Upper lobe of left lung (tissue), 6 donors: ENCODE measurements around the gene ANKRD52. TPM values are rescaled to one million over a fixed set of nuclear protein-coding genes. Genes with fewer than 3 reads are reported as not detected.

Source experiments
- ATAC-seq, 2 donors: fragments of 200-7000 bp; cut with Tn5 transposase; one replicate each; pipeline ENCODE4 v1.9.1; 2022; ENCODE audit warnings: mild to moderate bottlenecking in 2 of 2, moderate library complexity in 2 of 2; ENCODE audit not compliant: low FRiP score in 2 of 2
- DNase-seq, 2 donors: peaks; one replicate each; pipeline ENCODE4 v3.0.0-alpha.2; 2019 to 2020
- H3K27ac ChIP-seq, 4 donors: fragments of 200-600 bp; sonication (generic); one replicate each; pipeline ENCODE4 v1.5.1; 2016 to 2019
- H3K27me3 ChIP-seq, 4 donors: fragments of 200-600 bp; sonication (generic); one replicate each; pipeline ENCODE4 v1.5.1; 2017 to 2019
- H3K36me3 ChIP-seq, 4 donors: fragments of 200-600 bp; sonication (generic); one replicate each; pipeline ENCODE4 v1.5.1; 2016 to 2019
- H3K4me1 ChIP-seq, 4 donors: fragments of 200-600 bp; sonication (generic); one replicate each; pipeline ENCODE4 v1.5.1; 2018 to 2019
- H3K4me3 ChIP-seq, 4 donors: fragments of 200-600 bp; sonication (generic); one replicate each; pipeline ENCODE4 v1.5.1; 2017 to 2019; ENCODE audit warnings: mild to moderate bottlenecking in 2 of 4, moderate library complexity in 1 of 4
- H3K9me3 ChIP-seq, 4 donors: fragments of 200-600 bp; sonication (generic); one replicate each; pipeline ENCODE4 v1.5.1; 2018 to 2019
- EP300 ChIP-seq, 4 donors: sonication (generic); formaldehyde crosslinking; IDR thresholded peaks; one replicate each; pipeline ENCODE4 v1.5.1; 2017; ENCODE audit warnings: antibody characterized with exemption in 4 of 4, control low read depth in 2 of 4
- POLR2A ChIP-seq, 4 donors: fragments of 450-650 bp; IDR thresholded peaks; one replicate each; pipeline ENCODE4 v1.5.1; 2016 to 2017; ENCODE audit warnings: antibody characterized with exemption in 4 of 4, mild to moderate bottlenecking in 2 of 4
- POLR2AphosphoS5 ChIP-seq, 2 donors: sonication (generic); formaldehyde crosslinking; IDR thresholded peaks; one replicate each; pipeline ENCODE4 v1.5.1; 2017; ENCODE audit warnings: antibody characterized with exemption in 2 of 2
- WGBS, 2 donors: methylation state at CpG; one replicate each; pipeline ENCODE4 v1.1.5; 2017 to 2018; 5-methylcytosine and 5-hydroxymethylcytosine counted together
- total RNA-seq, 6 donors: library from RNA; depleted of rRNA in 4 of 6; stranded (reverse); fragments of >200 nt in 4 of 6; gene quantifications; one replicate each; pipeline versions ENCODE4 v1.1.0 to v1.2.1, GENCODE V29; 2016 to 2021
- TF ChIP-seq, protein P1 (sequence below), 6 experiments: fragments of 450-650 bp in 4 of 6; fragments of 200-600 bp in 2 of 6; sonication (generic) in 2 of 6; IDR thresholded peaks; one replicate each; pipeline ENCODE4 v1.5.1; 2016 to 2019; ENCODE audit warnings: antibody characterized with exemption in 6 of 6
- donor health status: DM: no; HTN: no; CAD: no; lungs with moderate emphysema.
- donor health status: DM: no; HTN: yes; CAD: no; lungs with severe emphysema.

Gene ANKRD52
- total RNA-seq, 6 donors from 2014 or later, result 17.6 to 48.2 (median 28.8) TPM

DNA sequence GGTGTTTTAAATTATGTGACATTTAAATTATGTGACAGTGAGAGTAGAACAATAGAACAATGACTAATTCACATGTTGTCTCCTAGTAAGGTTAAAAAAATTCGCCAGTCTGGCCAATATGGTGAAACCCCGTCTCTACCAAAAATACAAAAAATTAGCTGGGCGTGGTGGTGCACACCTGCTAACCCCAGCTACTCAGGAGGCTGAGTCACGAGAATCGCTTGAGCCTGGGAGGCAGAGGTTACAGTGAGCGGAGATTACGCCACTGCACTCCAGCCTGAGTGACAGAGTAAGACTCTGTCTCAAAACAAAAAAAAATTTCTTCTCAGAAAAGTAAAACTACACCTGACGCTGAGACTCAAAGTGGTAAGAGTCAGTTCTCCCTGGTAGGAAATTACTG lies 39.2 kb upstream of the ANKRD52 start:
- DNase-seq (no peak), ATAC-seq (no peak)
- Histone ChIP-seq H3K9me3 (no peaks in the 10 kb centered on the region), H3K27ac (no peak overlapping the region), H3K4me1 (peaks cover 37 to 69% (median 49%) of the 10 kb centered on the region in 4 donors), H3K27me3 (no peaks in the 10 kb centered on the region), H3K36me3 (peaks cover 0 to 25% (median 2%) of the 10 kb centered on the region in 4 donors), H3K4me3 (no peak overlapping the region)
- 87 to 92% methylated on average over 8 of the region's 8 CpGs for WGBS, 2 donors
- TF ChIP-seq, protein P1, sequence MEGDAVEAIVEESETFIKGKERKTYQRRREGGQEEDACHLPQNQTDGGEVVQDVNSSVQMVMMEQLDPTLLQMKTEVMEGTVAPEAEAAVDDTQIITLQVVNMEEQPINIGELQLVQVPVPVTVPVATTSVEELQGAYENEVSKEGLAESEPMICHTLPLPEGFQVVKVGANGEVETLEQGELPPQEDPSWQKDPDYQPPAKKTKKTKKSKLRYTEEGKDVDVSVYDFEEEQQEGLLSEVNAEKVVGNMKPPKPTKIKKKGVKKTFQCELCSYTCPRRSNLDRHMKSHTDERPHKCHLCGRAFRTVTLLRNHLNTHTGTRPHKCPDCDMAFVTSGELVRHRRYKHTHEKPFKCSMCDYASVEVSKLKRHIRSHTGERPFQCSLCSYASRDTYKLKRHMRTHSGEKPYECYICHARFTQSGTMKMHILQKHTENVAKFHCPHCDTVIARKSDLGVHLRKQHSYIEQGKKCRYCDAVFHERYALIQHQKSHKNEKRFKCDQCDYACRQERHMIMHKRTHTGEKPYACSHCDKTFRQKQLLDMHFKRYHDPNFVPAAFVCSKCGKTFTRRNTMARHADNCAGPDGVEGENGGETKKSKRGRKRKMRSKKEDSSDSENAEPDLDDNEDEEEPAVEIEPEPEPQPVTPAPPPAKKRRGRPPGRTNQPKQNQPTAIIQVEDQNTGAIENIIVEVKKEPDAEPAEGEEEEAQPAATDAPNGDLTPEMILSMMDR (IDR thresholded peaks at IDR 0.05), result no peak
- TF ChIP-seq POLR2A (IDR thresholded peaks at IDR 0.05) (no peak), EP300 (IDR thresholded peaks at IDR 0.05) (no peak), POLR2AphosphoS5 (IDR thresholded peaks at IDR 0.05) (no peak)

DNA sequence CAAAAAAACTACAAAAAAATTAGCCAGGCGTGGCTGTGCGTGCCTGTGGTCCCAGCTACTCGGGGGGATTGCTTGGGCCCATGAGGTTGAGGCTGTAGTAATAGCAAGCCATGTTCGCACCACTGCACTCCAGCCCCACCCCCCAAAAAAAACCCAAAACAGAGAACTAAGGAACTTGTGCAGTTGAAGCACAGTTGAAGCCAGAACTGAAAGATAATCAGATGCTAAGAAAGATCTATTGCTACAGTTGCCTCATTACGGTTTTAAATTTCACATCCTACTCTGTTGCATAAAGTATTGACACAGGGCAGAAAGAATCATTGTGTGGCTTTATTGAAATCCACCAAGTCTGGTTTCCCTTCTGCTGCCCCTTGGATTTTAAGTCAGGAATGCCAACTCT lies 38.1 kb upstream of the ANKRD52 start:
- DNase-seq, result no peak
- H3K9me3 ChIP-seq, result no peaks in the 10 kb centered on the region
- H3K4me3 ChIP-seq, result no peak overlapping the region
- no peak for ATAC-seq
- H3K4me1 ChIP-seq, result peaks cover 46 to 66% (median 49%) of the 10 kb centered on the region in 4 donors
- TF ChIP-seq POLR2AphosphoS5 (IDR thresholded peaks at IDR 0.05) (no peak), POLR2A (IDR thresholded peaks at IDR 0.05) (no peak), EP300 (IDR thresholded peaks at IDR 0.05) (no peak)
- TF ChIP-seq, protein P1 (IDR thresholded peaks at IDR 0.05), result no peak
- H3K27ac ChIP-seq, result no peak overlapping the region
- H3K27me3 ChIP-seq, result no peaks in the 10 kb centered on the region
- peaks cover 0 to 29% (median 2%) of the 10 kb centered on the region in 4 donors for H3K36me3 ChIP-seq
- 53 to 70% methylated on average over 4 to 5 of the region's 5 CpGs for WGBS, 2 donors

DNA sequence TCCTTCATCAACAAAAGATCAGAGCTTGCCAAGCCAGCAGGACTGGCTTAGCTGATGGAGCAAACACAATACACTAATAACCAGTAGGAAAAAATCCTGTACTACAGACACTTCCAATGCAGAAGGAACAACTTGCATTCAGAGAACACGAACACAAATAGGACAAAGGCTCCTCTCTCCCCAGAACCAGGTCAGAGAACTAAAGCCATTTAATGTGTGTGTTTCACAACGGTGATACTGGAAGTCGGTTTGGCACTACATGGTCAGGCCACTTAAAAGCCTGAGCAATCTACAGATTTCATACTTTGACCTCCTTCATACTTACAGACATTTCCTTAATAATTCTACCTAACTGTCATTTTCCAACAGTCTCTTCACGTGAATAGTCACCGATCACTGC lies 35.6 kb upstream of the ANKRD52 start:
- Histone ChIP-seq H3K27ac (no peak overlapping the region), H3K9me3 (no peaks in the 10 kb centered on the region), H3K27me3 (no peaks in the 10 kb centered on the region), H3K36me3 (peaks cover 0 to 34% (median 5%) of the 10 kb centered on the region in 4 donors), H3K4me3 (no peak overlapping the region), H3K4me1 (peaks cover 40 to 70% (median 41%) of the 10 kb centered on the region in 4 donors)
- DNase-seq, result no peak
- TF ChIP-seq POLR2A (IDR thresholded peaks at IDR 0.05), result no peak
- TF ChIP-seq, protein P1 (IDR thresholded peaks at IDR 0.05), result no peak
- TF ChIP-seq POLR2AphosphoS5 (IDR thresholded peaks at IDR 0.05), result no peak
- TF ChIP-seq EP300 (IDR thresholded peaks at IDR 0.05), result no peak
- 63 to 82% methylated on average over 5 of the region's 5 CpGs for WGBS, 2 donors
- no peak for ATAC-seq

DNA sequence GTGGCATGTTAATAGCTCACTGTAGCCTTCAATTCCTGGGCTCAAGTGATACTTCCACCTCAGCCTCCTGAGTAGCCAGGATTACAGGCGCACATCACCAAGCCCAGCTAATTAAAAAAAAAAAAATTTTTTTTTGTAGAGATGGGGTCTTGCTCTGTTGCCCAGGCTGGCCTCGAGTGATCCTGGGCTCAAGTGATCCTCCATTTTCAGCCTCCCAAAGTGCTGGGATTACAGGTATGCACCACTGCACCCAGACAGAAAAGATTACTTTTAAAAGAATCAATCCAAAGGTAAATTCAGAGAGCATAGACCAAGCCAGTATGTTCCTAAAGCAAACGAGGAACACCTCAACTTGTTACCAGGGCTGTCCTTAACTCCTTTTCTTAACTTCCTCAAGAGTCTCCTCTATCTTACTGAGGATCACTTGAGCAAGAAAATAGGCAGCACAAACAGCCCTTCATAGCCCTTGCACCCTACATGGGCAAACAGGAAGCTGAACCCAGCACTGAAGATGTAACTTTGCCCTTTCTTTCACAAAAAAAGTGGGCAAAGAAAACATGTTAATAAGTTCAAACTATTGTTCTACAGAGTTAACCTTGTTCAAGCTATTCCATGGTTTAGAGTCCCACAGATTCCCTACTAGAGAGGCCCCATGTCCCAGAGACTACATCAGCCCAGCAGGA lies 30.7 kb upstream of the ANKRD52 start:
- 57 to 66% methylated on average over 3 of the region's 3 CpGs for WGBS, 2 donors
- DNase-seq, result no peak
- peak in 1 of 2 donors; percentile 51 for ATAC-seq
- no peaks in the 10 kb centered on the region for H3K27me3 ChIP-seq
- TF ChIP-seq POLR2A (IDR thresholded peaks at IDR 0.05) (no peak), EP300 (IDR thresholded peaks at IDR 0.05) (no peak), POLR2AphosphoS5 (IDR thresholded peaks at IDR 0.05) (no peak)
- TF ChIP-seq, protein P1 (IDR thresholded peaks at IDR 0.05), result no peak
- H3K27ac ChIP-seq, result peak overlapping the region in 2 of 4 donors; percentile 13 to 44
- H3K9me3 ChIP-seq, result no peaks in the 10 kb centered on the region
- no peak overlapping the region for H3K4me3 ChIP-seq
- peaks cover 16 to 78% (median 37%) of the 10 kb centered on the region in 4 donors for H3K4me1 ChIP-seq
- peaks cover 1 to 37% (median 20%) of the 10 kb centered on the region in 4 donors for H3K36me3 ChIP-seq
